Esophagus muscularis mucosa (tissue), 4 donors: ENCODE data around the gene SIX4.

ENCODE experiments used
- CTCF ChIP-seq, 3 experiments: fragments of 200-600 bp in 2 of 3; fragments of 450-650 bp in 1 of 3; sonication (generic) in 2 of 3; IDR thresholded peaks; one replicate each; pipeline ENCODE4 v1.5.1; 2017 to 2019; ENCODE audit warnings: antibody characterized with exemption in 3 of 3, mild to moderate bottlenecking in 2 of 3, moderate library complexity in 1 of 3
- EP300 ChIP-seq: sonication (generic); formaldehyde crosslinking; IDR thresholded peaks from one replicate; pipeline ENCODE4 v1.6.1; 2017; ENCODE audit warnings: antibody characterized with exemption
- POLR2A ChIP-seq: fragments of 450-650 bp; IDR thresholded peaks from one replicate; pipeline ENCODE4 v1.6.1; 2017; ENCODE audit warnings: antibody characterized with exemption, moderate library complexity, mild to moderate bottlenecking, low read depth
- POLR2AphosphoS5 ChIP-seq, 2 donors: sonication (generic); formaldehyde crosslinking; IDR thresholded peaks; one replicate each; pipeline ENCODE4 v1.6.1; 2017; ENCODE audit warnings: antibody characterized with exemption in 2 of 2

- TF ChIP-seq CTCF (IDR thresholded peaks at IDR 0.05) = no peak
- no peak for TF ChIP-seq EP300
- TF ChIP-seq POLR2AphosphoS5 (IDR thresholded peaks at IDR 0.05) = no peak
- TF ChIP-seq POLR2A = no peak
Measured at GRCh38 chr14:60771117-60771516, 47.0 kb upstream of the SIX4 start.
